Upper lobe of right lung (tissue), 1 donor: Measurements from ENCODE around the gene NUDT2. TPM values are rescaled to one million over a fixed set of nuclear protein-coding genes. Genes with fewer than 3 reads are reported as not detected.

Source experiments
- ATAC-seq: fragments of 200-7000 bp; cut with Tn5 transposase; one replicate; pipeline ENCODE4 v1.9.1; 2020; ENCODE audit warnings: mild to moderate bottlenecking, moderate library complexity
- DNase-seq: peaks from one replicate; pipeline ENCODE4 v3.0.0-alpha.2; 2020
- H3K27ac ChIP-seq: fragments of 200-600 bp; one replicate; pipeline ENCODE4 v1.8.0; 2022
- H3K27me3 ChIP-seq: fragments of 200-600 bp; one replicate; pipeline ENCODE4 v1.8.0; 2022; ENCODE audit warnings: mild to moderate bottlenecking
- H3K36me3 ChIP-seq: fragments of 200-600 bp; one replicate; pipeline ENCODE4 v1.8.0; 2022
- H3K4me1 ChIP-seq: fragments of 200-600 bp; one replicate; pipeline ENCODE4 v1.8.0; 2022
- H3K4me3 ChIP-seq: fragments of 200-600 bp; one replicate; pipeline ENCODE4 v1.8.0; 2022; ENCODE audit warnings: mild to moderate bottlenecking
- H3K9me3 ChIP-seq: fragments of 200-600 bp; one replicate; pipeline ENCODE4 v1.8.0; 2022
- intact Hi-C: fragments of 100-400 bp; cut with DNase I; formaldehyde crosslinking; loops from one replicate; pipeline ENCODE4 v1.11.0; 2022
- total RNA-seq: library from RNA; stranded (reverse); fragmentation: NEBNext Ultra II Directional; extraction: Animal tissue kit (Norgen Biotek cat#: 25700); gene quantifications from one replicate; pipeline ENCODE4 v1.2.1, GENCODE V29; 2021
- TF ChIP-seq, protein P1 (sequence below): fragments of 200-600 bp; IDR thresholded peaks from one replicate; pipeline ENCODE4 v1.8.0; 2022; ENCODE audit warnings: antibody characterized with exemption
- donor health status: DM: no; HTN: yes; CAD: no; lungs with severe emphysema.

Gene NUDT2
- total RNA-seq, 1 donor from 2014 or later, result 11.5 TPM

DNA sequence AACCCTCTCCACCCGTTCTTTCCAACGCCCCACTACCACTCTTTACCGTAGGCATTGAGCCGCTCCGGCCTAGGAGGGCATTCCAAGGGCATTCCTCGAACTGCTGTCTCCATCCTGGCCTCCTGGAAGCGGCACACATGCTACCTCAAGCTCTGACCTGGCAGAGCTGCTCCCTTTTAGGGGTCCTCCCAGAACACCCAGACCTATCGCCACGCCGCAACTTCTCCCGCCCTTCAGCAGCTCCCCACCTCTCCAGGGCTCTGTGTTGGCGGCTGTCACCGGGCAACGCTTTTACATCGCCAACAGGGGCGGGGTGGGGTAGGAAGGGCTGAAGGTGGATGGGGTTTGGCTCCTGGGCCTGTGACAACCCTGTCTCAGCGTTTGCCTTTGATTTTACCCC, 52.0 kb downstream of the NUDT2 start:
- TF ChIP-seq, protein P1, sequence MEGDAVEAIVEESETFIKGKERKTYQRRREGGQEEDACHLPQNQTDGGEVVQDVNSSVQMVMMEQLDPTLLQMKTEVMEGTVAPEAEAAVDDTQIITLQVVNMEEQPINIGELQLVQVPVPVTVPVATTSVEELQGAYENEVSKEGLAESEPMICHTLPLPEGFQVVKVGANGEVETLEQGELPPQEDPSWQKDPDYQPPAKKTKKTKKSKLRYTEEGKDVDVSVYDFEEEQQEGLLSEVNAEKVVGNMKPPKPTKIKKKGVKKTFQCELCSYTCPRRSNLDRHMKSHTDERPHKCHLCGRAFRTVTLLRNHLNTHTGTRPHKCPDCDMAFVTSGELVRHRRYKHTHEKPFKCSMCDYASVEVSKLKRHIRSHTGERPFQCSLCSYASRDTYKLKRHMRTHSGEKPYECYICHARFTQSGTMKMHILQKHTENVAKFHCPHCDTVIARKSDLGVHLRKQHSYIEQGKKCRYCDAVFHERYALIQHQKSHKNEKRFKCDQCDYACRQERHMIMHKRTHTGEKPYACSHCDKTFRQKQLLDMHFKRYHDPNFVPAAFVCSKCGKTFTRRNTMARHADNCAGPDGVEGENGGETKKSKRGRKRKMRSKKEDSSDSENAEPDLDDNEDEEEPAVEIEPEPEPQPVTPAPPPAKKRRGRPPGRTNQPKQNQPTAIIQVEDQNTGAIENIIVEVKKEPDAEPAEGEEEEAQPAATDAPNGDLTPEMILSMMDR, result no peak
- H3K27me3 ChIP-seq, result no peaks in the 10 kb centered on the region
- H3K27ac ChIP-seq, result no peak overlapping the region
- intact Hi-C loops, result no loop called here
- DNase-seq (no peak), ATAC-seq (no peak)
- peaks cover 17% of the 10 kb centered on the region for H3K4me1 ChIP-seq
- H3K4me3 ChIP-seq, result peak overlapping the region; percentile 66
- H3K36me3 ChIP-seq, result no peaks in the 10 kb centered on the region
- H3K9me3 ChIP-seq, result no peaks in the 10 kb centered on the region

DNA sequence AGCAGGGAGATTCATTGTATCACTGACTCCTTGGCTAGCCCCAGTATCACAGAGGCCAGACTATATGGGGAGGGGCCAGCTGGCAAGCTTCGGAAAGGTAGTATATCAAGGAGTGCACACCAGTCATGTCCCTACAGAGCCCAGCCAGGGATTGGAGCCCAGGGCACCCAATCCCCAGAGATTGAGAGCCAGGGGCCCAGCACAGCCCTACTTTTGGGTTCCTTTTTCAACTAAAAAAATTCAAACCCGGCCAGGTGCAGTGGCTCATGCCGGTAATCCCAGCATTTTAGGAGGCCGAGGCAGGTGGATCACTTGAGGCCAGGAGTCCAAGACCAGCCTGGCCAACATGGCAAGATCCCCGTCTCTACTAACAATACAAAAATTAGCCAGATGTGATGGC, 52.7 kb downstream of the NUDT2 start:
- H3K27ac ChIP-seq, result no peak overlapping the region
- intact Hi-C loops, result no loop called here
- H3K36me3 ChIP-seq, result no peaks in the 10 kb centered on the region
- ATAC-seq (no peak), DNase-seq (peak; percentile 23)
- no peaks in the 10 kb centered on the region for H3K9me3 ChIP-seq
- TF ChIP-seq, protein P1, result no peak
- no peak overlapping the region for H3K4me3 ChIP-seq
- H3K4me1 ChIP-seq, result peaks cover 17% of the 10 kb centered on the region
- no peaks in the 10 kb centered on the region for H3K27me3 ChIP-seq

DNA sequence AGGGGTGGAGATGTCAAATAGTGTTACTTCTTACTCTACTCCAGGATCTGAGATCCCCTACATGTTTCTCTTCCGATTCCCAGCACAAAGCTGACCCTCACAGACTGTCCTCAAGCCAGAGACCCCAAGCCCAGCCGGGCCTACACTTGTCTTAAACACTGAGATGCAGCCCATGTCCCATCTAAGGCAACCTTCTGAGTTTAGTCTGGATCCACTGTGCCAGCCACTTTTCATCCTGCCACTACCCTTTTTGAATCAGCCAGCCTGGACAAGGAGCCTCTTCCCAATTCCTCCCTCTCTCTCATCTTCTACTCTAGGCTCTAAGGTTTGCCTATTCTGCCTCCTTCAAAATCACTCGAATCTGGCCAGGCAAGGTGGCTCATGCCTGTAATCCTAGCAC, 53.5 kb downstream of the NUDT2 start:
- TF ChIP-seq, protein P1, result no peak
- Histone ChIP-seq H3K27ac (no peak overlapping the region), H3K4me3 (no peak overlapping the region), H3K4me1 (peaks cover 13% of the 10 kb centered on the region), H3K9me3 (no peaks in the 10 kb centered on the region), H3K27me3 (no peaks in the 10 kb centered on the region), H3K36me3 (no peaks in the 10 kb centered on the region)
- peak; percentile 10 for DNase-seq
- no peak for ATAC-seq
- intact Hi-C loops, result no loop called here

DNA sequence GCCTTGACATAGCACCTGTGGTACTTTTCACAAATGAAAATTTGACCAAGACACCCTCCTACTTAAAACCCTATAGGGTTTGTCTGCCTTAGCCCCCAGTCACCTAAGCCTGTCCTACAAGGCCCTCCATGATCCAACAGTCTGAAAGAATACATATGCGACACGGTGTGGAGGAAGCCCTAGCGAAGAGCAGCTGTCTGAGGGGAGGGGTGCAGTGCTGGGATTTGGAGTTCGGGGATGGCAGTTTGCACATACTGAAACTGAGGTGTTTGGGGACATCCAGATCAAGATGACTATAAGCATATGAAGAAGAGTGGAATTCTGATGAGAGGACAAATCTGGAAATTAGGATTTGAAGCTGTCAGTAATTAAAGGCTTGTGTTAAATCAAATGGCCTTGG, 54.5 kb downstream of the NUDT2 start:
- no peak for ATAC-seq

DNA sequence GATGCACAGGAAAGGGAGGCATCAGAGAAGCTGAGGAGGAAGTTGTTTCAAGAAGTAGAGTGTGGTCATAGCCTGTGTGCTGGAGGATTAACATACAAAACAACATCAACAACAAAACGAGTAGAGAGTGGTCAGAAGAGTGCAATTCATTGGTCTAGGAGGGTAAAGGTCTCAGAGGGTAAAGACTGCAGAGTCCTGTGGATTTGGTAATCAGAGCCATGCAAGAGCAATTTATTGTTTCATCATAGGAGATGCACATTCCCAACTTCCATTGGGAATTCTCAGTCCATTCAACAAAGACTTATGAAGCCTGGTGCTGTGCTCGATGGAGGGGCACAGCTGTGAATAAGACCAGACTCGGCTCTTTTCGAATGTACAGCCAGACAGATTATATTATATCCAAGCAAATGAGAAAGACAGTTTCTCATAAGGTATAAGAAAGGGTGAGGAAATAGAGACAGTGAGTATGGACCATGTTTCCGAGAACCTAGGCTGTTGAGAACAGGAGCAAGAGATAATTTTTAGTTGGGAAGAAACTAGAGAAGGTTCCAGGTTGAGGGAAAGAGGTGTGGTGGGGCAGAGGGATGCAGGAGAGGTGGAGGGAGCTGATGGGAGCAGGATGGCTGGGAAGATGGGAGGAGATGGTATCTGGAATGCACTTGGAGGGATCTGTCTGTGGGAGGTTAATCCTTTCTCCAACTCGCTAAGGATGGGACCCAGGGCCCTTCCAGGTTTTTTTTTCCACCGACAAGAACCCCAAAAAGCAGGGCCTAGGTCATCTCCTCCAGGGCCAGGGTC, 55.2 kb downstream of the NUDT2 start:
- H3K36me3 ChIP-seq, result no peaks in the 10 kb centered on the region
- TF ChIP-seq, protein P1, result no peak

More for the DNA sequence above, 54.5 kb downstream of the NUDT2 start:
- Histone ChIP-seq H3K4me3 (no peak overlapping the region), H3K4me1 (peaks cover 13% of the 10 kb centered on the region), H3K9me3 (no peaks in the 10 kb centered on the region), H3K27ac (no peak overlapping the region), H3K27me3 (no peaks in the 10 kb centered on the region), H3K36me3 (no peaks in the 10 kb centered on the region)
- intact Hi-C loops, result no loop called here
- TF ChIP-seq, protein P1, result no peak
- DNase-seq, result no peak

More for the DNA sequence above, 55.2 kb downstream of the NUDT2 start:
- Histone ChIP-seq H3K27ac (no peak overlapping the region), H3K9me3 (no peaks in the 10 kb centered on the region), H3K4me3 (no peak overlapping the region), H3K4me1 (peaks cover 13% of the 10 kb centered on the region), H3K27me3 (no peaks in the 10 kb centered on the region)
- ATAC-seq (no peak), DNase-seq (no peak)
- intact Hi-C loops, result no loop called here
